SKM-1 treated with dmso at 0.1 percent for 144 hours (cell line): ENCODE data around the gene SYNDIG1.
"Not testable (repeated sequence)": the region's sequence is repeated elsewhere in the genome, so short reads cannot be mapped to it uniquely, and the experiment has no call there.

Experiments used
- DNase-seq: peaks from one replicate; lab custom pipeline; 2025; ENCODE audit not compliant: unreplicated experiment; lab: John Stamatoyannopoulos, UW

Gene SYNDIG1

GRCh38 chr20:24492031-24492607 is 22.7 kb downstream of the SYNDIG1 start:
- no peak for DNase-seq

- no peak for DNase-seq
These were observed 23.3 kb downstream of the SYNDIG1 start for GRCh38 chr20:24492698-24493097.

GRCh38 chr20:24493181-24493580 is 23.8 kb downstream of the SYNDIG1 start:
- DNase-seq: no peak

GRCh38 chr20:24493661-24494459 is 24.4 kb downstream of the SYNDIG1 start:
- no peak for DNase-seq

GRCh38 chr20:24494460-24494920 is 25.1 kb downstream of the SYNDIG1 start:
- DNase-seq: no peak

GRCh38 chr20:24495266-24495665 is 25.8 kb downstream of the SYNDIG1 start:
- DNase-seq: no peak

GRCh38 chr20:24497851-24498250 is 28.4 kb downstream of the SYNDIG1 start:
- DNase-seq: no peak

GRCh38 chr20:24498641-24499040 is 29.2 kb downstream of the SYNDIG1 start:
- DNase-seq: no peak

GRCh38 chr20:24499472-24499871 is 30.0 kb downstream of the SYNDIG1 start:
- no peak for DNase-seq

- DNase-seq: no peak
These were observed 32.5 kb downstream of the SYNDIG1 start for GRCh38 chr20:24501764-24502556.

GRCh38 chr20:24502661-24503060 is 33.2 kb downstream of the SYNDIG1 start:
- no peak for DNase-seq

- DNase-seq: no peak
These were observed 34.0 kb downstream of the SYNDIG1 start for GRCh38 chr20:24503352-24503931.

- no peak for DNase-seq
These were observed 35.2 kb downstream of the SYNDIG1 start for GRCh38 chr20:24504331-24505285.

GRCh38 chr20:24506146-24506545 is 36.7 kb downstream of the SYNDIG1 start:
- DNase-seq: no peak

GRCh38 chr20:24506696-24507095 is 37.3 kb downstream of the SYNDIG1 start:
- DNase-seq: no peak

- no peak for DNase-seq
These were observed 37.9 kb downstream of the SYNDIG1 start for GRCh38 chr20:24507182-24507853.

GRCh38 chr20:24512441-24512840 is 43.0 kb downstream of the SYNDIG1 start:
- DNase-seq: not testable (repeated sequence)

GRCh38 chr20:24518515-24518914 is 49.1 kb downstream of the SYNDIG1 start:
- DNase-seq: no peak

- no peak for DNase-seq
These were observed 50.0 kb downstream of the SYNDIG1 start for GRCh38 chr20:24519476-24519875.

- DNase-seq: no peak
These were observed 51.6 kb downstream of the SYNDIG1 start for GRCh38 chr20:24521032-24521431.
